ENCODE data around the gene OR51F2.

- TF ChIP-seq STAT5B (CRISPR knock-in tag; IDR thresholded peaks at IDR 0.05) (no peak), OTX1 (CRISPR knock-in tag; IDR thresholded peaks at IDR 0.05) (no peak), ZKSCAN8 (CRISPR knock-in tag; IDR thresholded peaks at IDR 0.05) (no peak), REST (IDR thresholded peaks at IDR 0.05; ENCODE audit: borderline replicate concordance) (no peak), REST (CRISPR knock-in tag; IDR thresholded peaks at IDR 0.05; ENCODE audit: low read depth) (no peak), U2AF2 (optimal IDR thresholded peaks at IDR 0.05; ENCODE audit: low read depth, low read length) (no peak), RB1 (IDR thresholded peaks at IDR 0.05; ENCODE audit: low read depth) (no peak), MLX (CRISPR knock-in tag; conservative IDR thresholded peaks at IDR 0.05) (no peak), GABPA (tag; conservative IDR thresholded peaks at IDR 0.05; ENCODE audit: low read depth) (no peak), RNF2 (IDR thresholded peaks at IDR 0.05) (no peak)
Measured at GRCh38 chr11:4862447-4863236, 41.5 kb downstream of the OR51F2 start.

Data from K562 (cell line).